K562 (cell line): ENCODE results near the gene PACRG. TPM values are rescaled to one million over a fixed set of nuclear protein-coding genes. Genes with fewer than 3 reads are reported as not detected.

Source experiments
- ATAC-seq: fragments of 200-7000 bp; cut with Tn5 transposase; 3 replicates; pipeline ENCODE4 v1.9.1; 2020; ENCODE audit warnings: moderate library complexity
- BruUV-seq: library from RNA; stranded (reverse); fragments of 400-500 nt; replicated peaks from 2 replicates; lab custom pipeline; 2021; lab: Mats Ljungman, UMichigan
- CTCF ChIA-PET: fragments of 300-600 bp; formaldehyde crosslinking; extraction: SDS; loops from one replicate; lab custom pipeline; 2021; ENCODE audit warnings: low intra/inter-chr PET ratio; lab: Yijun Ruan, JAX
- POLR2A ChIA-PET: fragments of 300-600, 350-650 bp; sonication (Branson Sonifier 250); formaldehyde crosslinking; extraction: SDS; loops from one replicate; lab custom pipeline; 2021; ENCODE audit warnings: antibody characterized with exemption, inconsistent platforms; lab: Yijun Ruan, JAX
- DNase-seq, 4 experiments: peaks; one replicate each; pipeline versions ENCODE4 v3.0.0 to v3.0.0-alpha.2; 2011 to 2018; ENCODE audit warnings: low spot score in 3 of 4, mixed read lengths in 3 of 4; ENCODE audit errors: extremely low read depth in 1 of 4
- FAIRE-seq: peaks from 2 replicates; lab custom pipeline; 2011; peaks lifted over from hg19 to GRCh38; lab: Jason Lieb, UNC
- H2AFZ ChIP-seq: 2 replicates; pipeline ENCODE4 v1.6.0; 2011; ENCODE audit warnings: low read depth, low read length, control low read depth, inconsistent platforms
- H3K27ac ChIP-seq: fragments of 200-600 bp; 3 replicates; pipeline ENCODE4 v1.8.0; 2011; ENCODE audit warnings: low read depth, mild to moderate bottlenecking, control low read depth, inconsistent platforms, low read length, moderate library complexity, mixed read lengths; ENCODE audit errors: extremely low read depth
- H3K27me3 ChIP-seq, 2 experiments: fragments of 300-600 bp in 1 of 2; 2 replicates in 1 of 2; 3 replicates in 1 of 2; pipeline versions ENCODE4 v1.6.0 to v1.8.0; 2011; ENCODE audit warnings: inconsistent platforms in 2 of 2, low read length in 2 of 2, mild to moderate bottlenecking in 1 of 2, mixed read lengths in 1 of 2, moderate library complexity in 1 of 2; ENCODE audit not compliant: control insufficient read depth in 2 of 2, insufficient read depth in 2 of 2
- H3K36me3 ChIP-seq: fragments of 300-600 bp; 3 replicates; pipeline ENCODE4 v1.8.0; 2011; ENCODE audit warnings: mild to moderate bottlenecking, low read length, inconsistent platforms; ENCODE audit not compliant: control insufficient read depth, insufficient read depth
- H3K4me1 ChIP-seq, 2 experiments: fragments of 200-600 bp in 1 of 2; replicated peaks in 1 of 2; 2 replicates in 1 of 2; 3 replicates in 1 of 2; pipeline versions ENCODE4 v1.5.1 to v1.8.0; 2011; ENCODE audit warnings: inconsistent platforms in 2 of 2, low read length in 2 of 2, mild to moderate bottlenecking in 1 of 2, mixed read lengths in 1 of 2, moderate library complexity in 1 of 2; ENCODE audit not compliant: control insufficient read depth in 2 of 2, insufficient read depth in 2 of 2
- H3K4me2 ChIP-seq: 2 replicates; pipeline ENCODE4 v1.6.1; 2011; ENCODE audit warnings: low read length, control low read depth, inconsistent platforms, mixed read lengths; ENCODE audit not compliant: insufficient read depth
- H3K4me3 ChIP-seq: fragments of 200-600 bp; sonication (generic), shearing (Covaris generic); 2 replicates; pipeline ENCODE4 v1.5.1; 2016; ENCODE audit warnings: control low read depth, inconsistent platforms
- H3K79me2 ChIP-seq: fragments of 200-600 bp; 3 replicates; pipeline ENCODE4 v1.8.0; 2011; ENCODE audit warnings: low read length, inconsistent platforms; ENCODE audit not compliant: control insufficient read depth, insufficient read depth
- H3K9ac ChIP-seq, 2 experiments: 2 replicates each; pipeline versions ENCODE4 v1.6.0 to v1.6.1; 2011; ENCODE audit warnings: low read depth in 2 of 2, low read length in 2 of 2, control low read depth in 1 of 2, inconsistent platforms in 1 of 2, mild to moderate bottlenecking in 1 of 2, mixed read lengths in 1 of 2; ENCODE audit not compliant: insufficient read depth in 1 of 2
- H3K9me1 ChIP-seq: one replicate; pipeline ENCODE4 v1.6.0; 2011; ENCODE audit warnings: inconsistent platforms, mild to moderate bottlenecking, low read length, moderate library complexity; ENCODE audit not compliant: control insufficient read depth, insufficient read depth
- H3K9me3 ChIP-seq: replicated peaks from 2 replicates; pipeline ENCODE4 v1.5.1; 2011; ENCODE audit warnings: low read depth, low read length, inconsistent platforms; ENCODE audit not compliant: control insufficient read depth, insufficient read depth
- H4K20me1 ChIP-seq: replicated peaks from 2 replicates; pipeline ENCODE4 v1.6.1; 2011; ENCODE audit warnings: low read length, inconsistent platforms, mixed read lengths; ENCODE audit not compliant: control insufficient read depth, insufficient read depth
- ARNT ChIP-seq, 2 experiments: fragments of 450-650 bp; IDR thresholded peaks; 2 replicates each; pipeline ENCODE4 v1.6.1; 2016; ENCODE audit warnings: mild to moderate bottlenecking in 1 of 2
- BCL6 ChIP-seq: fragments of 250-450 bp; sonication (Bioruptor Pico); IDR thresholded peaks from 2 replicates; pipeline ENCODE4 v1.4.0; 2020
- CBX1 ChIP-seq: sonication (generic); IDR thresholded peaks from 2 replicates; pipeline ENCODE4 v1.6.1; 2016; ENCODE audit warnings: antibody characterized with exemption, low read depth, mild to moderate bottlenecking
- CUX1 ChIP-seq: fragments of 200-800 bp; sonication (Bioruptor generic); IDR thresholded peaks from 2 replicates; pipeline ENCODE4 v1.6.1; 2016; ENCODE audit warnings: missing genetic modification characterization, missing compliant biosample characterization
- ERF ChIP-seq: fragments of 450-650 bp; formaldehyde crosslinking; IDR thresholded peaks from 2 replicates; pipeline ENCODE4 v1.4.0; 2020; ENCODE audit warnings: mild to moderate bottlenecking, mixed read lengths
- HBP1 ChIP-seq: fragments of 450-650 bp; formaldehyde crosslinking; IDR thresholded peaks from 2 replicates; pipeline ENCODE4 v1.4.0; 2022; ENCODE audit warnings: missing genetic modification characterization
- HLTF ChIP-seq: fragments of 450-650 bp; IDR thresholded peaks from 2 replicates; pipeline ENCODE4 v1.6.1; 2016
- MYNN ChIP-seq, 2 experiments: sonication (generic); formaldehyde crosslinking in 1 of 2; IDR thresholded peaks; 2 replicates each; pipeline versions ENCODE4 v1.5.0 to v1.6.1; 2016 to 2020; ENCODE audit warnings: antibody characterized with exemption in 1 of 2, missing genetic modification reagents in 1 of 2
- NFXL1 ChIP-seq: fragments of 450-650 bp; formaldehyde crosslinking; IDR thresholded peaks from 2 replicates; pipeline ENCODE4 v1.4.0; 2021; ENCODE audit warnings: mild to moderate bottlenecking
- NR2C1 ChIP-seq, 2 experiments: fragments of 450-650 bp; IDR thresholded peaks; 2 replicates each; pipeline ENCODE4 v1.6.1; 2017; ENCODE audit warnings: mild to moderate bottlenecking in 2 of 2, antibody characterized with exemption in 1 of 2, inconsistent platforms in 1 of 2, missing compliant biosample characterization in 1 of 2, missing genetic modification characterization in 1 of 2
- NUFIP1 ChIP-seq: fragments of 450-650 bp; IDR thresholded peaks from 2 replicates; pipeline ENCODE4 v1.6.1; 2018; ENCODE audit not compliant: partially characterized antibody
- SIX5 ChIP-seq, 2 experiments: IDR thresholded peaks; 2 replicates each; pipeline ENCODE4 v1.6.1; 2011; ENCODE audit warnings: low read length in 2 of 2, borderline replicate concordance in 1 of 2, low read depth in 1 of 2, mild to moderate bottlenecking in 1 of 2, moderate library complexity in 1 of 2; ENCODE audit not compliant: insufficient read depth in 1 of 2
- SMC3 ChIP-seq: conservative IDR thresholded peaks from 2 replicates; pipeline ENCODE4 v1.6.1; 2011; ENCODE audit warnings: low read depth, low read length, improper control_type of control experiment; ENCODE audit not compliant: insufficient read depth
- SP2 ChIP-seq: IDR thresholded peaks from 2 replicates; pipeline ENCODE4 v1.6.1; 2011; ENCODE audit warnings: mild to moderate bottlenecking, low read depth, low read length, moderate library complexity; ENCODE audit not compliant: poor library complexity, severe bottlenecking; ENCODE audit errors: extremely low read depth
- STAT5A ChIP-seq: IDR thresholded peaks from 2 replicates; pipeline ENCODE4 v1.6.1; 2012; ENCODE audit warnings: low read length, inconsistent platforms, borderline replicate concordance
- XRCC4 ChIP-seq: IDR thresholded peaks from one replicate; pipeline ENCODE4 v1.6.1; 2011; ENCODE audit not compliant: insufficient read depth, insufficient read length; ENCODE audit errors: extremely low read depth
- ZNF253 ChIP-seq: fragments of 250-450 bp; sonication (Bioruptor Pico); conservative IDR thresholded peaks from 2 replicates; pipeline ENCODE4 v1.6.1; 2021; ENCODE audit warnings: mild to moderate bottlenecking
- WGBS: fragments of 100-300 bp; shearing (Covaris generic); methylation state at CpG from one replicate; pipeline ENCODE4 v1.1.6; 2016; ENCODE audit warnings: low coverage, mixed read lengths; ENCODE audit not compliant: insufficient coverage; ENCODE audit errors: missing lambda C conversion rate; 5-methylcytosine and 5-hydroxymethylcytosine counted together
- in situ Hi-C: fragments of 300-500 bp; cut with MboI; formaldehyde crosslinking; loops from 4 replicates; pipeline ENCODE4 v1.15.0; 2018; ENCODE audit warnings: inconsistent platforms, mixed read lengths
- intact Hi-C: fragments of 100-400 bp; cut with micrococcal nuclease; formaldehyde crosslinking; loops from 2 replicates; pipeline ENCODE4 v1.14.2; 2022
- polyA plus RNA-seq, 8 experiments: library from polyadenylated mRNA; depleted of rRNA in 4 of 8; stranded (reverse) in 5 of 8; unstranded in 3 of 8; fragments of >200 nt; fragmentation: Nextera tagmentation in 2 of 8; fragmentation: Illumina TruSeq in 1 of 8; extraction: Ambion mirVana in 2 of 8; extraction: Trizol in 1 of 8; gene quantifications; 2 replicates each; pipeline versions ENCODE4 v1.2.1 to v1.2.3, GENCODE V29; 2011 to 2014; ENCODE audit warnings: inconsistent platforms in 1 of 8, missing spikeins in 1 of 8
- total RNA-seq, 7 experiments: library from RNA; depleted of rRNA in 6 of 7; stranded (reverse); fragments of >200 nt in 6 of 7; fragmentation: Illumina TruSeq in 2 of 7; extraction: Trizol in 2 of 7; gene quantifications; 2 replicates each; pipeline versions ENCODE4 v1.2.1 to v1.2.3, GENCODE V29; 2011 to 2021; ENCODE audit warnings: low replicate concordance in 1 of 7

Gene PACRG
- total and polyA plus RNA-seq, 9 of the 15 experiments (the other 6 are each of a cell fraction or from before 2014, with no cell fraction given): 0.04 TPM; not detected in 8

- TF ChIP-seq ERF (CRISPR knock-in tag) (no peak), CUX1 (CRISPR knock-in tag) (no peak), SP2 (no peak), NR2C1 (IDR thresholded peaks at IDR 0.05) (no peak), NR2C1 (tag; IDR thresholded peaks at IDR 0.05) (no peak)
Measured at GRCh38 chr6:163200289-163200688, 472.5 kb downstream of the PACRG start (continued).

- CTCF ChIA-PET: no interaction called here
- ATAC-seq (no peak), DNase-seq (no peak), FAIRE-seq (no peak)
- intact Hi-C loops (no loop called here), in situ Hi-C loops (no loop called here)
- Histone ChIP-seq H3K9me3 (no peaks in the 10 kb centered on the region), H4K20me1 (no peaks in the 10 kb centered on the region), H3K36me3 (no peaks in the 10 kb centered on the region), H3K4me3 (no peak overlapping the region), H3K27me3 (peaks cover 16 to 39% of the 10 kb centered on the region in 2 experiments; a peak in 4 of 5 replicates), H3K79me2 (no peaks in the 10 kb centered on the region), H3K9ac (no peak overlapping the region), H3K9me1 (no peaks in the 10 kb centered on the region), H3K4me2 (no peak overlapping the region), H2AFZ (no peak overlapping the region), H3K27ac (no peak overlapping the region), H3K4me1 (no peaks in the 10 kb centered on the region)
- BruUV-seq: no TSS peak
- POLR2A ChIA-PET: no interaction called here
- WGBS: 4% methylated on average over 8 of the region's 8 CpGs
- TF ChIP-seq NUFIP1 (no peak), SMC3 (no peak), XRCC4 (no peak), MYNN (IDR thresholded peaks at IDR 0.05) (no peak), MYNN (CRISPR knock-in tag; IDR thresholded peaks at IDR 0.05) (no peak), SIX5 (IDR thresholded peaks at IDR 0.05; ENCODE audit: borderline replicate concordance in 1 of 2, insufficient read depth in 1 of 2, low read depth in 1 of 2, low read length in 2 of 2) (no peak), ZNF253 (CRISPR knock-in tag) (no peak), NFXL1 (CRISPR knock-in tag) (no peak), ARNT (IDR thresholded peaks at IDR 0.05) (no peak), HBP1 (CRISPR knock-in tag) (no peak), CBX1 (no peak), STAT5A (no peak), HLTF (no peak), BCL6 (CRISPR knock-in tag) (no peak)
Measured at GRCh38 chr6:163200694-163201093, 472.9 kb downstream of the PACRG start.
